Measurements from ENCODE around the gene H3-3A. TPM values are rescaled to one million over a fixed set of nuclear protein-coding genes. Genes with fewer than 3 reads are reported as not detected.

Gene H3-3A
- total RNA-seq, 4 donors from 2014 or later, result 358 to 544 (median 443) TPM

DNA sequence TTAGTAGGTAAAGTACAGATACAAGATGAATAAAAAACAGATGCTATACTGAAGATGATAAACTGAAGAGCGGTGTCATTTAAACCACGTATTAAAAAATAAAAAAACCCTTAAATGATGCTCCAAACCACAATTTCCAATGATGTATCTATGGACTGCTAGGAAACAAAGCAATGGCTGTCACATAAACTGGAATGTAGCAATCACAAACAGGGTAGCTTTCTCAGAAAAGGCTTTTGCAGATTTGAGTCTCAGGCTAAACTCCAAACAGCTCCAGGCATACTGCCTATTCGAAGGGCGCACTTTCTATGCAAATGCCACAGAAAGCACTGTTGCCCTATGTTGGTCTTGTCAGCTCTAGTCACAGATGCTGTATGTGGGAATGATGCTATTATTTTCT is 12.4 kb upstream of the H3-3A start:
- 67 to 92% methylated on average over 4 of the region's 4 CpGs for WGBS, 2 donors
- no peak for DNase-seq
- Histone ChIP-seq H3K4me1 (peaks cover 0 to 14% (median 8%) of the 10 kb centered on the region in 3 donors), H3K4me3 (no peak overlapping the region), H3K27me3 (no peaks in the 10 kb centered on the region), H3K27ac (no peak overlapping the region), H3K9me3 (no peaks in the 10 kb centered on the region), H3K36me3 (peaks cover 0 to 11% (median 0%) of the 10 kb centered on the region in 3 donors)
- intact Hi-C loops (cut with DNase I), result no loop called here
- TF ChIP-seq CTCF (IDR thresholded peaks at IDR 0.05), result no peak
- no peak for TF ChIP-seq POLR2A (IDR thresholded peaks at IDR 0.05)

DNA sequence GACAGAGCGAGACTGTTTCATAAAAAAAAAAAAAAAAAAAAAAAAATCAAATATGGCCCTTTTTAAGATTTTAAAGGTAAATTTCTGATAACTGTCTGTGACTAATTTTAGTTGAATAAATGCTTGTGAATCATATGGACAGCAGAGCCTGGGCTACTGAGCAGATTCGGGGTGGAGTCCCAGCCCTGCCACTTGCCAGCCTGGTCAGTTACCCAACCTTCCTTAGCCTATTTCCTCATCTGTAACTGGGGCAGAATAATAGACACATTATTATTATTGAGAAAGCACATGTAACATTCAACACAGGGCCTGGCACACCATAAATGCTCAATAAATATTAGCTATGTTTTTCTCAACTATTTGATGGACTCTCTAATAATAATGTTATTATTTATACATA is 11.2 kb upstream of the H3-3A start:
- intact Hi-C loops (cut with DNase I), result no loop called here
- Histone ChIP-seq H3K36me3 (peaks cover 0 to 14% (median 0%) of the 10 kb centered on the region in 3 donors), H3K4me3 (no peak overlapping the region), H3K27ac (no peak overlapping the region), H3K4me1 (peaks cover 0 to 10% (median 2%) of the 10 kb centered on the region in 3 donors), H3K27me3 (no peaks in the 10 kb centered on the region), H3K9me3 (no peaks in the 10 kb centered on the region)
- WGBS, 2 donors, result 66 to 80% methylated on average over 2 of the region's 2 CpGs
- TF ChIP-seq POLR2A (IDR thresholded peaks at IDR 0.05), result no peak
- TF ChIP-seq CTCF (IDR thresholded peaks at IDR 0.05), result no peak
- no peak for DNase-seq

DNA sequence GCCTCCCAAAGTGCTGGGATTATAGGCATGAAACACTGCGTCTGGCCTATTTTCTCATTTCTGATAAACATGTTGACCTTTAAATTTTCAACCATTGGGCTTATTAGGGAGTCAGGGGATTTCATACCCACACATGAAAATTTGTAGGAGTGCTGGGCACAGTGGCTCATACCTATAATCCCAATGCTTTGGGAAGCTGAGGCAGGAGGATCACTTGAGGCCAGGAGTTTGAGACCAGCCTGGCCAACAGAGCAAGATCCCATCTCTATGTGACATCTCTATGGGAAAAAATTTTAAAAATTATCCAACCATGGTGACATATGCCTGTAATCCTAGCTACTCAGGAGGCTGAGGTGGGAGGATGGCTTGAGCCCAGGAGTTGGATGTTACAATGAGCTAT is 10.5 kb upstream of the H3-3A start:
- Histone ChIP-seq H3K4me1 (peaks cover 0 to 6% (median 0%) of the 10 kb centered on the region in 3 donors), H3K27me3 (no peaks in the 10 kb centered on the region), H3K4me3 (no peak overlapping the region), H3K9me3 (no peaks in the 10 kb centered on the region), H3K36me3 (peaks cover 0 to 21% (median 0%) of the 10 kb centered on the region in 3 donors), H3K27ac (no peak overlapping the region)
- no peak for DNase-seq
- WGBS, 2 donors, result 100% methylated on average over 1 of the region's 1 CpG
- TF ChIP-seq POLR2A (IDR thresholded peaks at IDR 0.05), result no peak
- TF ChIP-seq CTCF (IDR thresholded peaks at IDR 0.05), result no peak
- intact Hi-C loops (cut with DNase I), result no loop called here

DNA sequence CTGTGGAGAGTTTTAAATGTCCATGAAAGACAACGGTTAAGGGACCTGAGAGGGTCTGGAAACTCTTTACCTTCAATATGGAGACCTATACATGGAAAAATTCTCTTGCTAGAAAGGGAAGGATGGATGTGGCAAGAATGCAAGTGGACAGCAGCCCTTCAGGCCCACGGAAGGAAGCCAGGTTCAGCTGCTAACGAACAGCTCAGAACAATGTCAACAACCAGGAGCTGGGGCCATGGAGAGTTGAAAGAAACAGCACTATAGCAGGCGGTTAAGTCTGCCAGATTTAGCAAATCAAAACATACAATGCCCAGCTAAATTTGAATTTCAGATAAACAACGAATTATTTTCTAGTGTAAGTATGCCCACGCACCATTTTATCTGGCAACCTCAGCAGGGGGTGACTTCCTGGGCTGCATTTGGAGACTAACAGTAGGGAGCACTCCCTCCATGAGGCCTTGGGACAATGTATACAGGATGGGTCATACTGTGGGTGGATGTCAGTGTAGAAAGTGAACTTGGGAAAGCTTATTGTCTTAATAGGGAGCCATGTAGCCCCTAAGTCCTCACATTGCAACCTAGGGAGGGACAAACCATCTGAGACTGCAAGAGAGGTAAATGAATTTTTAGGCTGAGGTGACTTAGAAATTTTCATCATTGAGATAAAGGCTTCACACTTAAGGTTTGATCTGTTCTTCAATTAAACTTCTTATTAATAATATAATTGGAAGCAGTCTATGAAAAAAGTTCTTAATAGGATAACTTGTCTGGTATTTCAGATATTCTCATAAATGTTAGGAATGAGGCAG is 7.8 kb upstream of the H3-3A start:
- WGBS, 2 donors, result 63 to 72% methylated on average over 6 of the region's 6 CpGs
- no peak overlapping the region for H3K27ac ChIP-seq

More for the DNA sequence above, 7.8 kb upstream of the H3-3A start:
- intact Hi-C loops (cut with DNase I), result no loop called here
- H3K4me1 ChIP-seq, result peaks cover 0 to 1% (median 0%) of the 10 kb centered on the region in 3 donors
- no peak overlapping the region for H3K4me3 ChIP-seq
- no peaks in the 10 kb centered on the region for H3K27me3 ChIP-seq
- peaks cover 0 to 36% (median 0%) of the 10 kb centered on the region in 3 donors for H3K36me3 ChIP-seq
- no peaks in the 10 kb centered on the region for H3K9me3 ChIP-seq
- DNase-seq, result no peak
- TF ChIP-seq POLR2A (IDR thresholded peaks at IDR 0.05), result no peak
- no peak for TF ChIP-seq CTCF (IDR thresholded peaks at IDR 0.05)
